Measurements from ENCODE around the gene SMARCB1. TPM values are rescaled to one million over a fixed set of nuclear protein-coding genes. Genes with fewer than 3 reads are reported as not detected.

The SMARCB1 gene
- total RNA-seq, 1 experiment from 2014 or later: 136 TPM

DNA sequence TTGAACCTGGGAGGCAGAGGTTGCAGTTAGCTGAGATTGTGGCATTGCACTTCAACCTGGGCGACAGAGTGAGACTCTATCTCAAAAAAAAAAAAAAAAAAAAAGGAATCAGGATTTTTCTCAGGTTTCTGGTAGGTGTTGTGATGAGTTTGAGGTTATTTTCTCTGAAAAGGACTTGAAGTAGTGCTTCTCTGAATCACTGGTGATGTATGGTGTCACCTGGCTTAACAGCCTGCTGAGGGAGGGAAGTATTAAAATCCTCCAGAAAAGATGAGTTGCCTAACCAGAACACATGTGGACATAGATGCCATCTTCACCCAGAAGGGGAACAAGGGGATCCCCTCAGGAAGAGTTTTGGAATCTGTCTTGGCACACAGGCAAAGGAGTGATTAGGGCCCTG lies 20.1 kb downstream of the SMARCB1 start:
- H3K4me3 Mint-ChIP-seq: no peak overlapping the region
- Histone ChIP-seq H3K9me3 (ENCODE audit: control insufficient read depth, low read depth, low read length) (no peaks in the 10 kb centered on the region), H2AFZ (ENCODE audit: low read length) (no peak overlapping the region), H2BK15ac (ENCODE audit: low read depth, low read length) (no peak overlapping the region), H2BK5ac (ENCODE audit: insufficient read length, low read length) (no peak overlapping the region), H3K4me1 (ENCODE audit: insufficient read depth, low read length) (no peaks in the 10 kb centered on the region), H4K20me1 (ENCODE audit: control insufficient read depth, insufficient read depth, insufficient read length) (no peaks in the 10 kb centered on the region), H2BK12ac (ENCODE audit: insufficient read length, low read depth, low read length) (no peak overlapping the region), H4K5ac (ENCODE audit: insufficient read length, low read depth, low read length) (no peak overlapping the region), H3K14ac (ENCODE audit: insufficient read depth, low read length) (no peak overlapping the region), H3K18ac (ENCODE audit: insufficient read length, low read depth, low read length) (no peak overlapping the region), H3K9ac (ENCODE audit: extremely low read depth, insufficient read length, low read length) (no peak overlapping the region), H2AK5ac (ENCODE audit: insufficient read length, low read length) (no peak overlapping the region), H2BK120ac (ENCODE audit: low read depth, low read length, poor library complexity, severe bottlenecking) (no peak overlapping the region), H2BK20ac (ENCODE audit: low read depth, low read length, poor library complexity, severe bottlenecking) (no peak overlapping the region), H3K79me2 (ENCODE audit: insufficient read depth, low read length) (no peaks in the 10 kb centered on the region), H3K27me3 (ENCODE audit: insufficient read depth, low read length) (no peaks in the 10 kb centered on the region), H4K8ac (replicated peaks; ENCODE audit: insufficient read length, low read depth, low read length) (no peak overlapping the region), H3K79me1 (ENCODE audit: insufficient read depth, low read depth, low read length, poor library complexity, severe bottlenecking) (no peaks in the 10 kb centered on the region), H3K4me2 (ENCODE audit: insufficient read depth, insufficient read length, low read length) (no peak overlapping the region), H3K56ac (ENCODE audit: insufficient read length, low read depth, low read length) (no peak overlapping the region), H3K4ac (ENCODE audit: low read depth, low read length) (no peak overlapping the region), H4K91ac (ENCODE audit: insufficient read length, low read depth, low read length) (no peak overlapping the region), H3K23ac (ENCODE audit: insufficient read length, low read depth, low read length) (no peak overlapping the region), H3K27ac (ENCODE audit: insufficient read length, low read depth, low read length) (no peak overlapping the region), H3K23me2 (ENCODE audit: insufficient read length, low read depth, low read length, poor library complexity, severe bottlenecking) (no peaks in the 10 kb centered on the region), H3T11ph (ENCODE audit: low read length) (no peak overlapping the region)
- no peak overlapping the region for H3K27ac Mint-ChIP-seq
- TF ChIP-seq, protein P1, sequence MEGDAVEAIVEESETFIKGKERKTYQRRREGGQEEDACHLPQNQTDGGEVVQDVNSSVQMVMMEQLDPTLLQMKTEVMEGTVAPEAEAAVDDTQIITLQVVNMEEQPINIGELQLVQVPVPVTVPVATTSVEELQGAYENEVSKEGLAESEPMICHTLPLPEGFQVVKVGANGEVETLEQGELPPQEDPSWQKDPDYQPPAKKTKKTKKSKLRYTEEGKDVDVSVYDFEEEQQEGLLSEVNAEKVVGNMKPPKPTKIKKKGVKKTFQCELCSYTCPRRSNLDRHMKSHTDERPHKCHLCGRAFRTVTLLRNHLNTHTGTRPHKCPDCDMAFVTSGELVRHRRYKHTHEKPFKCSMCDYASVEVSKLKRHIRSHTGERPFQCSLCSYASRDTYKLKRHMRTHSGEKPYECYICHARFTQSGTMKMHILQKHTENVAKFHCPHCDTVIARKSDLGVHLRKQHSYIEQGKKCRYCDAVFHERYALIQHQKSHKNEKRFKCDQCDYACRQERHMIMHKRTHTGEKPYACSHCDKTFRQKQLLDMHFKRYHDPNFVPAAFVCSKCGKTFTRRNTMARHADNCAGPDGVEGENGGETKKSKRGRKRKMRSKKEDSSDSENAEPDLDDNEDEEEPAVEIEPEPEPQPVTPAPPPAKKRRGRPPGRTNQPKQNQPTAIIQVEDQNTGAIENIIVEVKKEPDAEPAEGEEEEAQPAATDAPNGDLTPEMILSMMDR (conservative IDR thresholded peaks at IDR 0.05): no peak
- DNase-seq: no peak
- peaks cover 0 to 3% of the 10 kb centered on the region in 2 experiments; a peak in 1 of 4 replicates for H3K4me1 Mint-ChIP-seq
- H3K36me3 Mint-ChIP-seq (ENCODE audit: insufficient read depth in 1 of 3, low read depth in 3 of 3): peaks cover 42 to 80% (median 76%) of the 10 kb centered on the region in 3 experiments
- WGBS (ENCODE audit: extremely low coverage, insufficient read length, low lambda C conversion rate): no CpG with 5 or more reads among the region's 1 CpG
- no peaks in the 10 kb centered on the region for H3K27me3 Mint-ChIP-seq (ENCODE audit: low read depth)
- no peaks in the 10 kb centered on the region for H3K9me3 Mint-ChIP-seq
